ENCODE data around the gene LIPA. TPM values are rescaled to one million over a fixed set of nuclear protein-coding genes. Genes with fewer than 3 reads are reported as not detected.

Gene LIPA
- polyA plus RNA-seq, 1 experiment: 51.6 TPM

GRCh38 chr10:89207181-89207800 lies 44.3 kb downstream of the LIPA start, which contains the start of gene CH25H:
Gene CH25H (minus strand): TSS chr10:89207317. CDS start chr10:89207292, 25 bp downstream.
- Histone ChIP-seq H3K9me3 (ENCODE audit: control insufficient read depth, insufficient read depth, low read length) (no peaks in the 10 kb centered on the region), H3K4me3 (ENCODE audit: low read depth, low read length) (peak within 1 kb of the TSS; percentile 61), H3K27ac (ENCODE audit: low read depth, low read length) (peak within 1 kb of the TSS; percentile 34), H3K27me3 (ENCODE audit: control insufficient read depth, insufficient read depth, low read length) (no peaks in the 10 kb centered on the region)
- POLR2A ChIA-PET: interaction anchor here (0.6 to 1.8 kb wide), 4 partner anchors 121 to 254 kb away, joined by 3 to 4 read pairs (median 4); no protein-coding TSS in a partner anchor
- no peak for DNase-seq (ENCODE audit: low read depth, low spot score)
- CTCF ChIA-PET: interaction anchor here (1.1 to 9.2 kb wide), 7 partner anchors 9 to 275 kb away, joined by 3 to 109 read pairs (median 6); no protein-coding TSS in a partner anchor
- no peak for TF ChIP-seq CTCF (IDR thresholded peaks at IDR 0.05; ENCODE audit: low read depth, low read length)

- CTCF ChIA-PET: interaction anchor here (1.4 to 9.2 kb wide), 4 partner anchors 11 to 219 kb away, joined by 3 to 109 read pairs (median 15); no protein-coding TSS in a partner anchor
- no peak for DNase-seq (ENCODE audit: low read depth, low spot score)
- POLR2A ChIA-PET: interaction anchor here (0.6 to 1.8 kb wide), 3 partner anchors 120 to 254 kb away, joined by 3 to 4 read pairs (median 3); no protein-coding TSS in a partner anchor
- H3K27me3 ChIP-seq (ENCODE audit: control insufficient read depth, insufficient read depth, low read length): no peaks in the 10 kb centered on the region
- peak overlapping the region; percentile 61 for H3K4me3 ChIP-seq (ENCODE audit: low read depth, low read length)
- no peaks in the 10 kb centered on the region for H3K9me3 ChIP-seq (ENCODE audit: control insufficient read depth, insufficient read depth, low read length)
- TF ChIP-seq CTCF (IDR thresholded peaks at IDR 0.05; ENCODE audit: low read depth, low read length): no peak
- no peak overlapping the region for H3K27ac ChIP-seq (ENCODE audit: low read depth, low read length)
Observed at GRCh38 chr10:89206402-89207180, 45.0 kb downstream of the LIPA start.

GRCh38 chr10:89204621-89205185 lies 46.9 kb downstream of the LIPA start:
- CTCF ChIA-PET: interaction anchor here (1.4 to 9.2 kb wide), 4 partner anchors 9 to 270 kb away, joined by 3 to 109 read pairs (median 5); no protein-coding TSS in a partner anchor

GRCh38 chr10:89203237-89203636 lies 48.3 kb downstream of the LIPA start:
- TF ChIP-seq CTCF (IDR thresholded peaks at IDR 0.05; ENCODE audit: low read depth, low read length): no peak
- CTCF ChIA-PET: interaction anchor here (0.9 to 9.2 kb wide), 4 partner anchors 10 to 268 kb away, joined by 3 to 109 read pairs (median 4); no protein-coding TSS in a partner anchor
- Histone ChIP-seq H3K4me3 (ENCODE audit: low read depth, low read length) (no peak overlapping the region), H3K9me3 (ENCODE audit: control insufficient read depth, insufficient read depth, low read length) (no peaks in the 10 kb centered on the region), H3K27ac (ENCODE audit: low read depth, low read length) (peak overlapping the region; percentile 63), H3K27me3 (ENCODE audit: control insufficient read depth, insufficient read depth, low read length) (no peaks in the 10 kb centered on the region)
- DNase-seq (ENCODE audit: low read depth, low spot score): no peak
- POLR2A ChIA-PET: interaction anchor here (0.6 kb wide), 1 partner anchor 36 kb away, joined by 3 read pairs; no protein-coding TSS in a partner anchor

More at GRCh38 chr10:89204621-89205185, 46.9 kb downstream of the LIPA start:
- no peak for TF ChIP-seq CTCF (IDR thresholded peaks at IDR 0.05; ENCODE audit: low read depth, low read length)
- POLR2A ChIA-PET: no interaction called here
- Histone ChIP-seq H3K9me3 (ENCODE audit: control insufficient read depth, insufficient read depth, low read length) (no peaks in the 10 kb centered on the region), H3K27me3 (ENCODE audit: control insufficient read depth, insufficient read depth, low read length) (no peaks in the 10 kb centered on the region), H3K27ac (ENCODE audit: low read depth, low read length) (no peak overlapping the region), H3K4me3 (ENCODE audit: low read depth, low read length) (no peak overlapping the region)
- DNase-seq (ENCODE audit: low read depth, low spot score): no peak
